ENCODE results near the gene VWA1.
"Not testable (repeated sequence)": the region's sequence is repeated elsewhere in the genome, so short reads cannot be mapped to it uniquely, and the experiment has no call there.

The VWA1 gene

DNA sequence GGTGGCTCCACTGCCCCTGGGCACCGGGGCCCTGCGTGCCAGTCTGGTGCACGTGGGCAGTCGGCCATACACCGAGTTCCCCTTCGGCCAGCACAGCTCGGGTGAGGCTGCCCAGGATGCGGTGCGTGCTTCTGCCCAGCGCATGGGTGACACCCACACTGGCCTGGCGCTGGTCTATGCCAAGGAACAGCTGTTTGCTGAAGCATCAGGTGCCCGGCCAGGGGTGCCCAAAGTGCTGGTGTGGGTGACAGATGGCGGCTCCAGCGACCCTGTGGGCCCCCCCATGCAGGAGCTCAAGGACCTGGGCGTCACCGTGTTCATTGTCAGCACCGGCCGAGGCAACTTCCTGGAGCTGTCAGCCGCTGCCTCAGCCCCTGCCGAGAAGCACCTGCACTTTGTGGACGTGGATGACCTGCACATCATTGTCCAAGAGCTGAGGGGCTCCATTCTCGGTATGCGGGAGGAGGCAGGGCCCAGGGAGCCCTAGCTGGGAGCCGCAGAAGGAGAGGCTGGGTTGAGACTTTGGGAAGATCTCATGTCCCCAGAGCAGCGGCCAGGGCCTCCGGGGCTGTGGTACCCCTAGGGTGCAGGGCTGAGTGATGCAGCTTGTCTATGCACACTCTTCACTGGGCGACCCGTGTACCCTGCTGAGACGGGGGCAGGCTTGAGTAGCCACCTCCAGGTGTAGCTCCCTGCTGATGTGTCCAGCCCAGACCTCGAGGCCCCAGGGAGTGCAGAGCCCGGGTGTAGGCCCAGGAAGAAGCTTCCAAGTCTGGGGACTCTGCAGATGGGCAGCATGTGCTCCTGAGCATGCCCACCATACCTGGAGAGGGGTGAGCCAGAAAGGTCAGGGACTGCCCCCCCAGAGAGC, 1.8 kb downstream of the VWA1 start:
- DNase-seq (ENCODE audit: low read depth) = no peak

DNA sequence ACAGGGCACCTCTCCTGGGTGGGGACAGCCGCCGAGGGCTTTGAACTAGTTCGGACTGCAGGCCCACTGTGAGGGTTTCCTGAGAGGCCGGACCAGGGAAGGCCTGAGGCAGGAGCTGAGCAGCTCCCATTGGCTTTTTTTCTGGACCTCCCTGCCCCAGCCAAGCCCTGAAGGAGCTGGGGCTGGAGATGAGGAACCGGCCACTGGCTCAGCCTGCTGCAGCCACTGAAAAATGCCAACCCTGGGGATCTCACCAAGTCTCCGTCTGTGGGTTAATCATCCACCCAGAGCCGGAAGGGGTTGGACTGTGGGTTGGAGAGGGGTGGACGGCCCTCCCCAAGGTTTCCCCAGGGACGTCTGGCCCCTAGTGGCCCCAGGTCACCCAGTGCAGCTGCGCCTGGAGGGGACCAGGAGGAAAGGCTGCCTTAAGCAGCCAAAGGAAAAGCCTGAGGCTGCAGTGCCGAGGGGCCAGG, 2.5 kb downstream of the VWA1 start:
- DNase-seq (ENCODE audit: low read depth) = no peak

DNA sequence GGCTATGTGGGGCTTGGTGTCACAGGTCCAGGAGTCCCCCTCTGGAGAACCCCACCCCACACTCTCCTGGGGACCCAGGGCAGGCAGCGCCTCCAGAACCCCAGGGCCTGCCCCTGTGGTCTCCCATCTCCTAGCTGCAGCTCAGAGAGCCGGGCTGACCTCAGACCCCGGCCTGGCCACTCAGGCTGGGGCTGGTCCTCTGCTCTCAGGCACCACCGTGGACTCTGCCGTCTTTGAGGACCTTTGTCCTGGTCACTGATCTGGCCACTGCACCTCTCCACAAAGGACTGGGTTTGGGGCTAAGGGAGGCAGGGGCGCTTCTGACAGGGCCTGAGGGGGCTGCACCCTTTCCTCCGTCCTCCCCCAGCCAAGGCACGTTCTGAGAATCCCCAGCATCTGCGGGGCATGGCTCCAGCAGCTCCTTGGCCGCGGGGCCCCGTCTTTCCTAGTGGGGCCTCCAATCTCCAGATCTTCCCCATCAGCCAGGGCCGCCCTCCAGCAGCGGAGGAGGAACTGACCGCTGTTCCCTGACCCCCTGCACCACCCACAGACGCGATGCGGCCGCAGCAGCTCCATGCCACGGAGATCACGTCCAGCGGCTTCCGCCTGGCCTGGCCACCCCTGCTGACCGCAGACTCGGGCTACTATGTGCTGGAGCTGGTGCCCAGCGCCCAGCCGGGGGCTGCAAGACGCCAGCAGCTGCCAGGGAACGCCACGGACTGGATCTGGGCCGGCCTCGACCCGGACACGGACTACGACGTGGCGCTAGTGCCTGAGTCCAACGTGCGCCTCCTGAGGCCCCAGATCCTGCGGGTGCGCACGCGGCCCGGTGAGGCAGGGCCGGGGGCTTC, 3.3 kb downstream of the VWA1 start:
- no peak for DNase-seq (ENCODE audit: low read depth)

DNA sequence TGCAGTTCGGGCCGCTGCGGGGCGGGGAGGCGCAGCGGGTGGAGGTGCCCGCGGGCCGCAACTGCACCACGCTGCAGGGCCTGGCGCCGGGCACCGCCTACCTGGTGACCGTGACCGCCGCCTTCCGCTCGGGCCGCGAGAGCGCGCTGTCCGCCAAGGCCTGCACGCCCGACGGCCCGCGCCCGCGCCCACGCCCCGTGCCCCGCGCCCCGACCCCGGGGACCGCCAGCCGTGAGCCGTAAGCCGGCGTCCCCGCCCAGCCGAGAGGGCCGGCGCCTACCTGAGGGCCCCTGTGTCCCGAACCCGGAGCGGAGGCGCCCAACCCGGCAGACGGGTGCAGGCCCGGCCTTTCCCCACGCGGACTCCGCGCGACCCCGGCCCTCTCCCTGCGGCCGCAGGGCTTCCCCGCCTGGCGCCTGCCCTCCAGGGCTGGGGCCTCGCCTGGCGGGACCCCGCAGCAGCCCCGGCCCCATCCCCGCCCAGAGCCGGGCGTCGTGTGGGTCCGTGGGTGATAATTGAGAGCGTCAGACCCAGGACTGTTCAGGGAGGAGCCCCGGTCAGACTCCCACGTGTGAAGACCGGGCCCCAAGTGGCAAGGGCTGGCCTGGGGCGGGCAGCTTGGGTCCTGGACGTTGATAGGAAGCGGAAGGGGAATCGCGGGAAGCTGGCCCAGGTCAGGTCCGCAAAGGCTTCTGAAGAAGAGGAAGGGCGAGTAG, 4.2 kb downstream of the VWA1 start:
- DNase-seq (ENCODE audit: low read depth) = no peak

DNA sequence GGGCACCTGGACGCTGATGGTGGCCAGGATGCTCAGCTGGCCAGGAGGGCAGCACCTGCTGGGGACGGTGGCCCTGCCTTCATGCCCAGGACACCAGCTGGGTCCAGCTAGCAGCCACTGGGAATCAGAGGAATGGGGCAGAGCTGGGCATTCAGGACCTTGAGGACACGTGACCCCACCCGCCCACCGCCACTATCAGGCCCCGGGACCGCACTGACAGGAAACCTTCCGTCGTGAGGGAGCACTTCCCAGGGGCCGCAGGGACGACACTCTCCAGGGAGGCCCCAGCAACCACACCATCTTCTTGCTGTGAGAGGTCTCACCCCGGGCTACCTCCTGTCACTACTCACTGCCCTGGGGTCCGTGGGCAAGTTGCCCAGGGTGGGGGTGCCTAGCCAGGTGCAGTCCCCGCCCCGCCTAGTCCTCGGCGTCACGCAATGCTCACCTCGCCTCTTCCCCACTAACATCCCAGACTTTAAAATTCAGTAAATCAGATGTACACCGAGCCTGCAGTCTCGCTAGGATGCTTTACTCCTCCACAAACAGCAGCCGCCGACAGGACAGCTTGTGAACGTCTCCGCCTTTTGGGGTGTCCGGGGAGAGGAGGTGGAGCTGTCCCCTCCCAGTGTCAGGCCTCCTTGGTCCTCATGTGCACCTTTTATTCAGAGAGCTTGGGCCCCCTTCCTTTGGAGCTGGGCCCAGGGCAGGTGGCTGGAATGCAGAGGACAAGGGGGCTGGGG, 4.9 kb downstream of the VWA1 start:
- DNase-seq (ENCODE audit: low read depth) = no peak

DNA sequence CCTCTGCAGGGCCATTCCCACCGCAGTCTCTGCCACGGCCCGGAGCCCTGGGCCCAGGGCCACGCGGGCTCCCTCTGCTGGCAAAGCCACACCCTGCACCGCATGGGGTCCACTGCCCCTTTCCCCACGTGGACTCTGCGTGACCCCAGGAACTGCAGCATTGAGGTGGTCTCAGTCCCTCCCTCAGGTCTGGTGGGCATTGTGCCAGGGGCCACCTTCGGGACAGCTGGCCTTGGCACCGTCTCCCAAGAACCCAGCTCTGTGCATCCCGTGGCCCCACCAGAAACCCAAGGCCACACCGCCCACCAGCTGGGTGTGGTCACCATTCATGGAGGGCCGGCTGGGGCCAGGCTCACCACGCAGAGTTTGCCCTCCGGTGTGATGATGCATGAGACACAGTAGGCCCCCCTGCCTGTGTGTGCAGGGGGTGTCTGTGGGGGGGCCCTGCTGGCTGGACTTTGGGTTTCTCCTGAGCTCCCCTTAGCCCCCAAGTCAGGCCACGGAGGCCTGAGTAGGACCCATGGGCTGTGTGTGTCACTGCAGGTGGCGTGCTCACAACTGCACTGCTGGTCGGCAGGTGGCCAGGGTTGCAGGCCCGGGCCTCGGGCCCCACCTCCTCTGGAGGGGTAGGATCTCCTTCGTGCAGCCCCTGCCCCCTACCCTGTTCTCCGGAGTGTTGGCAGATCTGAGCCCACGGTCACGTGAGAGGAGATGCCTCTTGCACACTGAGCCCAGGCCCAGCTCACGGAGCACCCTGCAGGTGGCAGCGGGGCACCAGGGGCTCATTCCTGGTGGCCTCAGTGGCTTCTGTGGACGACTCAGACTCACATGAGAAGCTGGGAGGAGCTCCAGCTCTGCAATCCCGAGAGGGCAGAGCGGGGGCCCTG, 5.8 kb downstream of the VWA1 start:
- no peak for DNase-seq (ENCODE audit: low read depth)

DNA sequence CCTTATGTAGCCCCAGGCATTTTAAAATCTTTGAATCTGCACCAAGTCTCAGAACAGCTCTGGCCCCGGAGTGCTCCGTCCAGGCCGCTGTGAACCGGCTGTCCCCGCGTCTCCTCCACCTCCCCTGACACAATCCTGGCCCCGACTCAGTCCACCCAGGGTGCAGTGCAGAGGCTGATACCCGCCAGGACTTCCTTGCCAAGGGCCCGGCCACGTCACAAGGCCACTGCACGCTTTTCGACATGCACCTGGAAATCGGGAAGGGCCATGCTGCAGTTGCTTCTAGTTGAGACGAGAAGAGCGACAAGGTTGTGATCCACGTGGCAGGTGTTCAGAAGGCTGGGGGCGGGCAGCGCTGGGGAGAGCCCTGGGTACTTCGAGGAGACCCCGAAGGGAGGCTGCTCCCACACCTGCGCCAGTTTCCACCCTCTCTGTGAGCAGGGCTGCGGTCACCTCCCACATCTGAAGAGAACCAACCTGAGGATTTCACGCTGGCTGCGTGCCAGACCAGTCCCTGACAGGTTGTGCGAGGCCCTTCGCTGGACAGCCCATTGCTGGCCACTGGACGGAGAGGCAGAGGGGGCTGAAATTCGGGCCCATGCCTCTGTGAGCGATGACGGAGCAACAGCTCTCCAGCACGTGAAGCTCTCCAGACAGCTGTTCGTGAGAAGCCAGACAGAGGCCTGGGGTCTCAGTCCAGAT, 6.7 kb downstream of the VWA1 start:
- no peak for DNase-seq (ENCODE audit: low read depth)

DNA sequence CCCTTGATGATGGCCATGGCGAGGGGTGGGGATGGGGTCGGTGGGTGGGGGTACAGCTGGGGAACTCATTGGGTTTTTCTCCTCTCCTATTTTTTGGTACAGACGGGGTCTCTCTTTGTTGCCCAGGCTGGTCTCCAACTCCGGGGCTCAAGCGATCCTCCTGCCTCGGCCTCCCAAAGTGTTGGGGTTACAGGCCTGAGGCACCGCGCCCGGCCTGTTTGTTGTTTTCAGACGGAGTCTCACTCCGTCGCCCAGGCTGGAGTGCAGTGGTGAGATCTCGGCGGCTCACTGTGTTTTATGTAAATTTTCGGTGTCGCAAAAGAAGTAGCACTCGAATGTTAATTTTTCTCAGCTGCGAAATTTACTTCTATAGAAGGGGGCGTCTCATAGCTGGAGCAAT, 11.1 kb downstream of the VWA1 start:
- not testable (repeated sequence) for DNase-seq (ENCODE audit: low read depth)

DNA sequence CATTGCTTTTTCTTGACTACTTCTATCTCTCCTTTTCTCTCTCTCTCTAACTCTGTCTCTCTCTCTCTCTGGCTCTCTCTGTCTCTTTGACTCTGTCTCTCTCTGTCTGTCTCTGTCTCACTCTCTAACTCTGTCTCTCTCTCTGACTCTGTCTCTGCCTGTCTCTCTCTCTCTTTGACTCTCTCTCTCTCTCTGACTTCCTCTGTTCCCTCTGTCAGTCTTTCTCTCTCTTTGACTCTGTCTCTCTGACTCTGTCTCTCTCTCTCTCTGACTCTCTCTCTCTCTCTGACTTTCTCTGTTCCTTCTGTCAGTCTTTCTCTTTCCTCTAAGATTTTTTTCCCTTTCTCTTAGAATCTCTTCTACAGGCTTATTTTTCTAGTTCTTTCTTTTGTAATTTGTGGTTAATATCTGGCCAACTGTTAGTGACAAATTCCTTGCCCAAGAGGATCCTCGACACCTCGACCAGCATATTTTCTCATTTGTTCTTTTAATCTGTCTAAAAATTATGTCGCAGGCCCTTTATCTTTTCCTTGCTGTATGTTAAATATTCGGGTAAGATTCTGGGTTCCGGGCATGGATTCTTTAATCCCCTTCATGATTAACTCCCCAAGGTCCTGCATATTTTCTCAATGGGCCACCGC, 13.7 kb downstream of the VWA1 start, which contains the start of gene ATAD3C:
TSS of gene ATAD3C (plus strand) at position 591 of the 641 bp plus-strand sequence. CDS start 995 bp downstream, outside the sequence.
- DNase-seq (ENCODE audit: low read depth) = no peak

DNA sequence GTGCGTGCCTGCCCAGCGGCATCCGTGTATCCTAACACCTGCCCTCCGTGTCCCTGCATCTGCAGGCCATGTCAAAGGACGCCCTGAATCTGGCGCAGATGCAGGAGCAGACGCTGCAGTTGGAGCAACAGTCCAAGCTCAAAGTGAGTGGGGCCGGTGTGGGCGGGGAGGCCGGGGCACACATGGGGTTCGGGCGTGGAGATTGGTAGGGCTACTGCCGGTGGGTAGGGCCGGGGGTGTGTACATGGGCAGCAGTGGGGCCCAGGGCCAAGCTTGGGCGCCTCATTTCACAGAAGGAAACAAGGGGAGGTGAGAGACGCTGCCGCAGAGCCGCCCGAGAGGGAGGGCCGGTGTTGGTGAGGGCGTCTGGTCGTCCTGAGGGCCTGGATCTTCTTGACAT, 15.1 kb downstream of the VWA1 start:
- not testable (repeated sequence) for DNase-seq (ENCODE audit: low read depth)

DNA sequence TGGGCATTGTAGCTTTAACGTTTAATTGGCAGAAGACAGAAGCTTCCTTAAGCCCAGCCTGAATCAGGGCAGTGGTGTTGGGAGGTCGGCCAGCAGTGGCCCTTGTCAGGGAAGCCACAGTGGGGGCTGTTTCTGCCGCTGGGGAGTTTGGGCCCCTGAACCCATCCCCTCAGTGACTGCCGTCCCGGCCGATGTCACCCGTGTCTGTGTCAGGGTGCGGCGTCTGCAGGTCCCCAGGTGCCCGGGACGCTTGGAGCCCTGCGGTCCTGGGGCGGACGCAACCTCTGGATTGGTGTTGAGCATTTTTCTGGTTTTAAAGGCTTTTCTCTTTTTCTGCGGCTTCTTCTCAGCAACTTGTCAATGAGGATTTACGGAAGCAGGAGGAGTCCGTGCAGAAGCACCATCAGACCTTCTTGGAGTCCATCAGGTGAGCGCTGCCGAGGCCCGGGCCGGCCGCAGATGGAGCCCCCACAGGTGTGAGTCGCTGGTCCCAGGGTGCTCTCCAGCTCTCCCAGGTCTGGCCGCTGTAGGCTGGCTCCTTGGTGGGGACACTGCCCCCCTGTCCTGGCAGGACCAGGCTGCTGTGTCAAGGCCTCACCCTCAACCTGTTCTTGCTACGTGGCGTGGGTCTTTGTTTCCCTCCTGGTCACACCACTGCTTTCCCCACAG, 16.3 kb downstream of the VWA1 start:
- no peak for DNase-seq (ENCODE audit: low read depth)

DNA sequence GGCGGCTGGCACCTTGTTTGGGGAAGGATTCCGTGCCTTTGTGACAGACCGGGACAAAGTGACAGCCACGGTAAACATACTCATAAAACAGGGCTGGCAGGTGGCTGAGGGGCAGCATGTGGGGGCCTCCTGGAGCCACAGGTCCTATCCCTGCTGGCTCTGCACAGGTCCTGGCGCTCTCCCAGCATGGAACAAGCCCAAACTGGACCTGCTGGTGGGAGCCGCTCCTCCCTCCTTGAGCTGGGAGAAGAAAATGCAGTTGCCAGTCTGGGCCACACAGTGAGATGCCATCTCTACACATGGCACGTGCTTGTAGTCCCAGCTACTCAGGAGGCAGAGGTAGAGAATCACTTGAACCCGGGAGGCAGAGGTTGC, 16.9 kb downstream of the VWA1 start:
- not testable (repeated sequence) for DNase-seq (ENCODE audit: low read depth)

DNA sequence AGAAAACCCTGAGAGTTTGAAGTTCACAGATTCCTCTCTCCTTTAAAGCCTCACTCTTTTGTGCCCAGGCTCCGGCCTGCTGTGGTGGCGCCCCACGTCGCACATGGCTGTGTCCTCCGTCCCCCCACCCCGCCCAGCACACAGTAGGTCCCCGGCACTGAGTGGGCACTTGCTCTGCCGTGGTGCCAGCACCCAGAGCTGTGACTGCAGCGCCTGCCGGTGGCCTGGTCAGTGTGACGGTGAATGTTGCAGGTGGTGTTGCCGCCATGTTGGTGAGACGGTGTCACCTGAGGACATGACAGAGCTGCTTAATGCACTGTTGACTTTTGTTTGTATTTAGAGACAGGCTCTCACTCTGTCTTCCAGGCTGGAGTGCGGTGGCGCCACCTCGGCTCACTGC, 17.4 kb downstream of the VWA1 start:
- no peak for DNase-seq (ENCODE audit: low read depth)

DNA sequence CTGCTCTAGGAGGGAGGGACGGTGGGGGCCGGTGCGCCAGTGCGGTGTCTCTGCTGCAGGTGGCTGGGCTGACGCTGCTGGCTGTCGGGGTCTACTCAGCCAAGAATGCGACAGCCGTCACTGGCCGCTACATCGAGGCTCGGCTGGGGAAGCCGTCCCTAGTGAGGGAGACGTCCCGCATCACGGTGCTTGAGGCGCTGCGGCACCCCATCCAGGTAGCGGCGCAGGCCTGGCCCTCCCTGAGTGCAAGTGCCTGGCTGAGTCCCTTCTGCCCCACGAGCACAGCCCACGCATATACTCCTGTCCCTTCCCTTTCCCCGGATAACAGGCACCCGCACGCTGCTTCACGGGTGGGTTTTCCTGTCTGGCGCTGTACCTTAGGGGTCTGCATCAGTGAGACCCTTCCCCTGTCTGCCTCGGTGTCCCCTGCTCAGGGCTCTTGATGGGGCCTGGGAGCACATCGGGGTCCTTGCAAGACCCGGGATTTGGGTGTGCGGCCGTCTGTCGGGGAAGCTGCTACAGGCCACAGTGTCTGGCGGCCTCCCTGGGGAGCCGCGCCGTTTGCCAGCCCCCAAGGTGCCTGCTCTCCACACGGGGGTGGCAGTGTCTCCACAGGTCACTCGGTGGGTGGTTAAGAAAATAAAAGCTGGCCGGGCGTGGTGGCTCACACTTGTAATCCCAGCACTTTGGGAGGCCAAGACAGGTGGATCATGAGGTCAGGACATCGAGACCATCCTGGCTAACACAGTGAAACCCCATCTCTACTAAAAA, 19.0 kb downstream of the VWA1 start:
- not testable (repeated sequence) for DNase-seq (ENCODE audit: low read depth)

DNA sequence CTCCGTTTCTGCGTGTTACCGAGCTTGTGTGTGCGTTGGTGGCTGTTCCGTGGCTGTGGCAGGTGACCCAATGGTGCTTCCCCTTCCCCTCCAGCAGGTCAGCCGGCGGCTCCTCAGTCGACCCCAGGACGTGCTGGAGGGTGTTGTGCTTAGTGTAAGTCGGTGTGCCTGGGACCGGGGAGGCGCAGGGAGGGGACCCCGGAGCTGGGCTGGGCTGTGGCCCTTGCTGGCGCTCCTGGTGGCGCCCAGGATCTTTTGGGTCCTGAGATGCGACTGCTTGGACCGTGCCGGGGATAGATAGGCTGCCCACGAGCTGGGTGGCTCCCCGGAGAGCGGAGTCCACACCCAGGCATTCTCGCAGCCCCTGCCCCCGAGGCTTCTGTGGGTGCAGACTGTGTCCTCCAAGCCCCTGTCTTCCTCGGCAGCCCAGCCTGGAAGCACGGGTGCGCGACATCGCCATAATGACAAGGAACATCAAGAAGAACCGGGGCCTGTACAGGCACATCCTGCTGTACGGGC, 19.9 kb downstream of the VWA1 start:
- no peak for DNase-seq (ENCODE audit: low read depth)

DNA sequence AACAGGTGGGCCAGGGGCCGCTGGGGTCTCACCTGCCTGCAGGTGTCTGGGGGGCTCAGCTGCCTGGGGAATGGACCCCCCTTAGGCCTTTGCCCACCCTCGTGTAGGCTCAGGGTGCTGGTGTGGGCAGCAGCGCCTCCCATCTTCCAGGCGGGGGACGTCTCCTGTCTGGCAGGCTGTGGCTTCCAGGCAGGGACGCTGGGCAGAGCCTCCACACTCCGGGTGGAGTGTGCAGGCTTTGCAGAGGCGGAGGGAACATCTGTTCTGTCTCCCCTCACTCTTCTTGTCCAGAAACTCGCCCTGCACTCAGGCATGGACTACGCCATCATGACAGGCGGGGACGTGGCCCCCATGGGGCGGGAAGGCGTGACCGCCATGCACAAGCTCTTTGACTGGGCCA, 20.4 kb downstream of the VWA1 start:
- DNase-seq (ENCODE audit: low read depth) = not testable (repeated sequence)

DNA sequence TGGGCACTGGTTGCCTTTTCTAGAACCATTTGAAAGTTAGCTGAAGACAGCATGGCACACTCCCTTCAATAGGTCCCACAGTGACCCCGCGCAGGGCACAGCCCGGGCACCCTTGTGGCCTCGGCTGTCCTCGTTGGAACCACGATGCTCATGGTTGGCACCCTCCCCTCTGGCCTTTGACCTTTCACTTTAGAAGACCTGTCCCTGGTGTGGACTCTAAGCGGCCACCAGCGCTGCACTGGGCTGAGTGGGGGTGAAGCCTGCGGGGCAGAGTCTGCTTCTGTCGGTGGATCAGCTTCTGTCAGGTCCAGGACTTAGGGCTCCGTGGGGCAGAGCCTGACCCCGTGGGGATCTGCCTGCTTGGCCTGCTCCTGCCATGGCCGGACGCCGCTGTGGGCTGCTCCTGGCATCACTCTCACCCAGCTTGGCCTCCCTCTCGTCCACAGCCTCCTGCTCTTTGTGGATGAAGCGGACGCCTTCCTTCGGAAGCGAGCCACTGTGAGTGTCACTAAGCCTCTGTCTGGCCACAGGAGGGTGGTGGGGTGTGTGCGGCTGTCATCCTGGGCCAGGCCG, 21.3 kb downstream of the VWA1 start:
- not testable (repeated sequence) for DNase-seq (ENCODE audit: low read depth)

All from HS-27A (cell line).